T-helper 22 cell (primary cell): ENCODE data around the gene DENND1A.

Experiments
- DNase-seq: peaks from one replicate; pipeline ENCODE4 v3.0.0-alpha.2; 2020; ENCODE audit warnings: low read depth

DENND1A gene

GRCh38 chr9:123685489-123686083, 244.3 kb downstream of the DENND1A start:
- no peak for DNase-seq

DNA sequence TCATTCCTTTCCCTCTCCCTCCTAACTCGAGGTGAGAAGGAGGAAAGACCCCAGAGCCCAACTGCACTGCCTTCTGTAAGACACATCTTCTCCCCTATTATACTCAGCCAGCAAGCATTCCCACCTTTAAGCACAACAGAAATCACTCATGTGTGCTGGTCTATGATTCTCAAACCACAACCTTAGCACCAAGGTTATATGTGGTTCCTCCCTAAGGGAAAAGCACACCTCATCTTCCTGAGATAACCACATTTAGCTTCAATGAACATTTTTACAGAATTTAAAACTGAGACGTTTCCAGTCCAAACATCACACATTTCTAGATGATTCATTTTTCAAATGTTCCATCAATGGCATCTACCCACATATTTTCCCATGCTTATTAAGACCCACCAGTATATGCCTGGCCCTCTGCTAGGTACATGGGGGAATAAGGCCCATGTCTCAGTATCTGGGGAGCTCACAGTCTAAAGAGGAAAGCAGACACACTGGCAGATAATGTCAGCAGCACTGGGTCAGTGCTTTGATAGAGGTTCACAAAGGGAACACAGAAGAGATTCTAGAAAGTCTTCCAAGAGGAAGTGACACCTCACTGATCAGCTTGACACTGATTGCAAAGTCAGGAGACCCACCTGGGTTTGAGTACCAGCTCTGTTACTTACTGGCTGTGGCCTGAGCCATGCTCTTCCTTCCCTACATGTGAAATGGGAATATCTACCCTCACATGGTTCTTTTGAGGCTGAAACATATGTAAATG, 245.4 kb downstream of the DENND1A start:
- DNase-seq, result no peak

DNA sequence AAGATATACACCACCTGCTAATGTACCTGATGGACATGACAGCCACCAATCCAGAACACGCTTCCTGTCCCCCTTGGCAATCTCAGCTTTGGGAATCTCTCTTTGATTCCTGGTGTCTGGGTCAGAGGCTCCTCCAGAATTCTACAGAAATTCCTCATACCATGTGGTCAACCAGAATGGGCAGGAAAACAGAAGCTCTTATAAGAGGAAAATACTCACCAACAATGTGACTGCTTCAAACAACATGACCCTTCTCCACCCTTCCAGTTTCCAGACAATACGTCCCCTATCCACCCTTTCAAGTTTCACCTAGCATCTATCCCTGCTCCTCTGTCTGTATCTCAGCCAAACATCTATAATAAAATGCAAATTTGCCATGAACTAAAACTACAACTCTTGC, 247.2 kb downstream of the DENND1A start:
- DNase-seq, result no peak

- no peak for DNase-seq
Observed at GRCh38 chr9:123680352-123680751, 249.6 kb downstream of the DENND1A start.

GRCh38 chr9:123679330-123679987, 250.5 kb downstream of the DENND1A start:
- DNase-seq, result no peak

DNA sequence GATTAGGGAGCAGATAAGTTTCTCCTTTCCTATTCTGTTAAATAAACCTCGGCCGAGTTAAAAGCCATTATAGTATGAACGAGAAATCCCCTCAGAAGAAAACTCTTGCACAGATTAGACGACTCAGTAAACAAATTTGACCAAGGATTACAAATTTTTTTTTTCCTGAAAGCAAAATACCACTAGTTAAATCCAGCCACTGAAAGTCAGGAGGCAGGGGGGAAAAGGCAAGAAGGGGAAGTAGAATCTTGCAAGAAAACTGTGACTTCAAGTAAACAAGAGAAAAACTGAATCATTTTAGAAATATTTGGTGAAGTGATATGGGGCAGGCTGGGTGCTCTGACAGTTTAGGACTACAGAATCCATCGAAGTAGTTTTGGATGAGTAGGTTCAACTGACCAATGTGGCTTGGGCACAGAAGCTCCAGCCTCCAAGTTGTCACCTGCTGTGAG, 251.0 kb downstream of the DENND1A start:
- no peak for DNase-seq

DNA sequence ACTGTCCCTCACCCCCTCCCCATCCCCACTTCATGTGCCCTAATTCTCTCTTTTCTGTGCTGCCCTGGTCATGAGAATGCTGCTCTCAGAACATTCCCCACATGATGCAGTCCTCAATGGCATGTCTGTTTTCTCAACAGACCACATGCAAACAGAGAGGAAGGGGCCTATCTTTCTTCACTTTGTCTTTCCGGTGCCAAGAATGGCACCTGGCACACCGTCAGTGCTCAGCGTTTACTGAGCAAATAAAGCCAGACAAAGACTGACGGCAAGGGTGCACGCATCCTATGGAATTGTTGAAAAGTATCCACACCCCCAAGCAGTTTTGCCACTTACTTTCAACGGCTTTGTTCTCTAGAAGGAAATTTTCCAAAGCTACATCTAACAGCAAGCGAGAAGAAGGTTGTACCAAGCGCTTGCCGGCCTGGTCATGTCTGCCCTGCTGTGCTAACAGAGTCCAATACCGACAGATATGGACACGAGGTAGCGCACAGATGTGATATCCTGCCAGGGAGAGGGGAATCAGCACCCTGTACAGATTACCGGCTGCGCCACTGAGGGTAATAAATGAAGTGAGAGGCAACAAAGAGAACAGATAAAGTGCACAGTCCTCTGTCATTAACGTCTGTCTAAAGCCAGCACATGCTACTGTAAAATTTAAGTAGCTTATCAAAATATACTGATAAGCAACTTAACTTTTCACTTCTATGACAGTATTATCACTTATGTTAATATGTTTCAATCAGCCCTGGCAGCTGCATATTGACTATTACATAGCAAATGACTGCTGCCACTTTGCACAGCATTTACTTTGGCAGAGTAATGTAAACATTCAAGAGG, 251.7 kb downstream of the DENND1A start:
- DNase-seq, result no peak

DNA sequence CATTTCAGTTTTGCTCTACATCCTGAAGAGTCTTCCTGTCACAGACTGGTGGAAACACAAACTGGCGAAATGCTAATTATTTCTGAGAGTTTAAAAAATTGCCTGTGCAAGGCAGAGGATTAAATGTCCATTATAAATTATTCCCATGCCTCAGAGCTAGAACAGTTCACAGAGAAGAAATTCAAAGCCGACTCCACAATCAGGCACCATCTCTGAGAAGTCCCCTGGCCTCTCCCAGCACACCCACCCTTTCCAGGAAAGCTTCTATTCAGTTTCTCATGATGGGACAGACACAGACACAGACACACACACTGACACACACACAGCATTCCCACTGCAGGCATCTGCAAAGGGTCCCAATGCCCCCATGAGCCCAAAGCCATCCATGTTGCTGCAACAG, 253.1 kb downstream of the DENND1A start:
- DNase-seq, result no peak

GRCh38 chr9:123669346-123669745, 260.6 kb downstream of the DENND1A start:
- no peak for DNase-seq

DNA sequence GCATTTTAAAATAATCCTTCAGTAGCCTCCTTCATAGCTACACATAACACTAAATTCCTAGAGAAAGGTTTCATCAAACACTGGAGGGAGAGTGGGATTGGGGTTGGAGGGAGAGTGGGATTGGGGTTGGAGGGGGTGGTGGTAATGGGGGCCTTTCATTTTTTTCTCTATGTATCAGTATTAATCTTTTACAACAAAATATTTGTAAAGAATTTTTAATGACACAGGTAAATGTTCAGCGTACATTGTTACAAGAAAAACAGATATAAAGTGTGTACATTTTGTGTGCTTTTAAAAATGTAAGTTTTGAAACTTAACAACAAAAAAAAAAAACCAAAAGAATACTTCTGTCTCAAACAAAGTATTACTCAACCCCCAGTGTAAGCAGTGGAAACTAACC, 266.4 kb downstream of the DENND1A start:
- no peak for DNase-seq

GRCh38 chr9:123662057-123662776, 267.7 kb downstream of the DENND1A start:
- no peak for DNase-seq

DNA sequence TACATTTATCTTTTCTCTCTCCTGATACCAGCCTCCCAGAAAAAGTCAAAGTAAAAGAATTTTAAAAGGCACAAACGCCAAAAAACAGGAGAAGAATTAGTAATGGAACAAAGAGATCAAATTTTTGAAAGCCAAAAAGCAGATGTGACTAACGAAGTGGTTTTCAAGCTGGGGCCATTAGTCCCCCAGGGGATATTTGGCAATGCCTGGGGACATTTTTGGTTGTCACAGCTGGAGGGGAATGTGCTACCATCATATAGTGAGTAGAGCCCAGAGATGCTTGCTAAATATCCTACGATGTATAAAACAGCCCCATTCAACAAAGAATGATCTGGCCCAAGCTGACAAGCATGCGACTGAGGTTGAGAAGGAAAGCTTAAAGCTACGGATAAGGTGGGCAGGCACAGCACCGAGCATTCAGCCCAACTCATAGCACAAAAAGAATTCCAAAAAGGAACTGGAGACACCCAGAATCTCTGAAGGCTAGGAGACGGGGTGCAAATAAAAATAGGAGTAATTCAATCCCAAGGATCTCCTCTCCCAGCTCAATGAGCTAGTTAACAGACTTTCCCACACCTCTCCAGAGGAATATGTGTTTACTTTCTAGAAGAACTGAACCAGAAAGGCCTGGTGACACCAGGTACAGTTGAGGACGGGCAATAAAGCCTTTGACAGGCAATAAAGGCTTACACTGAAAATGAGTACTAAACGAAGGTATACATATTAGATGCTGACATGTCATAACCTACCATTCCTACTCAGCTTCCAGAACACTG, 269.0 kb downstream of the DENND1A start:
- DNase-seq, result no peak

GRCh38 chr9:123659358-123659757, 270.6 kb downstream of the DENND1A start:
- DNase-seq, result no peak

DNA sequence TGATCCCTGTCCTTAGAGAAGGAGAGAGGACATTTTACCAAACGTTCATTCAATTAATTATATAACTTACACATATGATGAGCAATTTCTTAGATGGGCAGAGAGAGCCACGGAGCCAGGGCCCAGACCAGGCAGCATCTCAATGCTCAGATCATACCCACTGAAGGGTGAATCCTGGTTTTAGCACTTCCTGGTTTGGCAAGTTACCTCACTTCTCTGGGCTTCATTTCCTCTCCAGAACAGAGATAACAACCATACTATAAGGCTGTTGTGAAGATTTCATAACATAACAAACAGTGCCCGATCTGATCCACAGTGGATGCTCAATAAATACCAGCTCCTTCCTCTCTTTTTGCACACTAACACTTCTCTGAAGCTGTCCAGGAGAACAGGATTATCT, 271.1 kb downstream of the DENND1A start:
- DNase-seq, result no peak

DNA sequence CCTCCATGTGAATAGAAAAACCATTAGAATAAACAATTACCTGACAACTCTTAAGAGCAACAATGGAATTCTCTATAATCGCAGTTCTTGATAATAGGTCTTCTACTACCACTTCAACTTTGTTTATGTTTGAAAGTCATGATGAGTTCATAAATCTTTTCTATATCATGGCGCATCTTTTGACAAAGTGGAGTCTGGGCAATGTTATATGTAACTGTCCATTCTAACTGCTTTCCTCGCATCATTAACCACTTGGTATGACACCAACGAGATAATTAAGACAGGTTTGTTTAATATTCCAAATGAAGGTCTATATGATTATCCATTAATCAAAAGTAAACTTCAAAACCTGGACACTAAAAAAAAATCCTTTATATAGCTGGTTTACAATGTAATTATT, 272.0 kb downstream of the DENND1A start:
- no peak for DNase-seq

DNA sequence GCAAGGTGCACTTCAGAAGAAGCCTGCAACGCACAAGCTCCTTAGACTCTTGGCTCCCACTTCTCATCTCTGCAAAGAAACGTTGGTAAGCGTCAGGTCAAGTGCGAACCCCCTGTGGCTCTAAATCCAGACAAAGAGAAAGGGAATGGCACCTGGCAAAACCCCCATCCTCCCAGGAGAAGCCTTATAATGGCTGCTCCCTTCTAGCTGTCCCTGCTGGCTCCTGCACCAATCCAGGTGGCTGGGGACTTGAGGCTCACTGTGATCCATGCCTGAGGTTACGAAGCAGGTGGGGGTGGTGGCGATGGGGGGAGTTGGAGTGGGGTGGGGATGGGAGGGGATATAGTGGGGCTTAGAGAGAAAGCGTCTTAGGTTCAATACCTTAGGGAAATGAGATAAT, 272.8 kb downstream of the DENND1A start:
- DNase-seq, result no peak

DNA sequence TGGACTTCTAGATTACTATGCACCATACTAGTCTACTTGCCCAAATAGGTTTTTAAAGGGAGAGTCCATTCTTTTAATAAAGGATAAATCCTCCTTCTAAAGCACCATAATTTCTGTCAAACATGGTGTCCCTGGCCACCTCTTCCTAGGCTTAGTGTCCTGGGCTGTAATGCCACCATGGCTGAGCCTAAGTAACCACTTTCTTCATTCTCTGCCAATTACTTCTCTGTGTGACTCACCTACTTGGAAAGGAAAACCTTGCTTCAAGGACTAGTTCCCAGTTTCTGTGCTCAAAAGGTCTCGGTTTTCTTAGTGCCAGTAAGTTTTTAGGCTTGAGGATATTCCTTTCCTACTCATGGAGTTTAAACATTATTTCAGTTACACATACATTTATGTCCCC, 273.4 kb downstream of the DENND1A start:
- DNase-seq, result no peak

DNA sequence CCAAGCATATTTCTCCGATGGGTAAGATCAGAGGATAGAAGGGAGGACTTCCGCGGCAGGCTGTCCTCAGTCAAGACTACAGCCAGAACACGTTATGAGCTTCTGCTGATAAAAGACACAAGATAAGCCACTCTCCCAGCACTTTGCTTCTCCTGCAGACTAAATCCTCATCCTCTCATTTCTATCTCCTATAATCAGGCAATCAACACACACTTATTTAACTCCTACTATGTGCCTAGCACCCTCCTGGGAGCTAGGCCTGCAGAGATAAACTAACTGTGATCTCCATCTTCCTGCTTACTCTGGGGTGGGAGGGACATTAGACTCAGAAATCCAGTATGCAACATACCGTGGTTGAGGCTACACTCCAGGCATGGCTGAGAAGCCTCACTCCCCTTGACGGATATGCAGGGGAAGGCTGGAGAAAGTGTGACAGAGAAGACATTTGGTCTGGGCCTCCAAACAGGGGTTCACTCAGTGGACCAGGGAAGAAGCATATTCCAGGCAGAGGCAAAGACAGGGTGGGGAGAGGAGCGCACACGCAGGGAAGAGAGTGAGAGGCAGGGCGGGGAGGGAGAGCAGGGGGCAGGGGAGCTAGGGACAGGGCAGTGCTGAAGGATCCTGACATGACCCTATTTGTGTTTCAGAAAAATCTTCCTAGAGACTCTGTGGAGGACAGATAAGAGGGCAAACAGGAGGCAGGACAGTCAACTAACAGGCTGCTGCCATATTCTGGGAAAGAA, 274.1 kb downstream of the DENND1A start:
- no peak for DNase-seq

DNA sequence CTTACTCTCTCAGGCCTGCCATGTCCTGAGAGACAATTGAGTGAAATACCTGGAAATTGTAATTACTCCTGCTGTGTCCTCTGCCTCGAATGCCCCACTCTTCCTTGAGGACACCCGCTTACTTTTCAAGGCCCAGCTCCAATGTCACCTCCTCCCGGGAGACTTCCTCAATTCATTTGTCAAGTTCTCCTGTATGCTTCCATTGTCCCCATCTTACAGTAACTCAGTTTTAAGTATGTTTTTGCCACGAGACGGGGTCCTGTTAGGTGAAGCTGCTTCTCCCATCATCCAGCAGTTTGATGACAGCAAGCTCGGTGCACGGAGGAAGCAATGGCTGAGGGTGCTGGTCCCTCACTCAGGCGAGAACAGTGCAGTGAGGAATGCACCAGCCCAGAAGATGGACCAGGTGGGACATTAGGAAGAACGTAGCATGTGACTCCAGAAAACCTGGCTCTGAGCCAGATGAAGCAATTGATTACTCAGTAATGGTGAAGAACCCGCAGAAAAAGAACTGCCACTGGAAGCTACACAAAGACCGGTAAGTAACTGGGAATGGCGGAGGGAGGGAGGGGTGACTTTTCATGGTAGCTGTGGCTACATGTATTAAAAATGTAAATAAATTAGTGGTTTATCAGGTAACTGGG, 274.8 kb downstream of the DENND1A start:
- DNase-seq, result no peak
